DMS153 treated with DMSO at 0.1 percent for 48 hours (cell line): Measurements from ENCODE around the gene KCNQ1OT1.

Experiments
- DNase-seq: peaks from one replicate; lab custom pipeline; 2025; ENCODE audit not compliant: unreplicated experiment; lab: John Stamatoyannopoulos, UW

Gene KCNQ1OT1

GRCh38 chr11:2561696-2562581 lies 137.9 kb downstream of the KCNQ1OT1 start:
- DNase-seq = no peak

DNA sequence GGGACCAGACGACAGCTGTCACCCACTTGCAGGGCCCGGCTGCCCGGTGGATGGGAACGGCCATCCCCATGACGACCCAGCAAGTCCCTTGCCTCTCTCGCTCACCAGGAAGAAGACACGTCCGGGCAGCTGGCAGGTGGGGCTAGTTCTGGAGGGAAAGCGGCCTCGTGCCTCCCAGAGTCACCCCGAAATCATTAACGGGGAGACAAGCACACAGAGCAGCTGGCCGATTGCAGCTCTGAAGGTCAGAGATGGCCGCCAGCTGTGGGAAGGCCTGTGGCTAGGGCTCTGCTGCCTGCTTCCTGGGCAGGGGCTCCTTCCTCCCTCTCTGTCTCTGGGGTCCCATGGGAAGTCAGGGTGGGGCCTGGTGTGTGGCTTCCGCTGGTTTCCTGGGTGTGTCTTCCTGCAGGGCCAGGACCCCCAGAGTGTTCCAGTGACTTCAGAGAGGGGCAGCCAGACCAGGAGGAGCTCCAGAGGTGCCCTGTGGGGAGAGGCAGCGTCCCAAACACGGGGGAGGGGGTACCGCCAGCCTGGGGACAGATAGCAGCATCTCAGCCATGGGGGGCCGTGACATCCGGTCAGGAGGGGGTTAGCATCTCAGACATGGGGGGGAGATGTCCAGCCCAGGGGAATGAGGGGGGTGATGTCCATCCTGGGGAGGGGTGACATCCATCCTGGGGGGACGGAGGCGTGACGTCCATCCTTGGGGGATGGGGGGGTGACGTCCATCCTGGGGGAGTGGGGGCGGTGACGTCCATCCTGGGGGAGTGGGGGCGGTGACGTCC lies 140.1 kb downstream of the KCNQ1OT1 start:
- no peak for DNase-seq

DNA sequence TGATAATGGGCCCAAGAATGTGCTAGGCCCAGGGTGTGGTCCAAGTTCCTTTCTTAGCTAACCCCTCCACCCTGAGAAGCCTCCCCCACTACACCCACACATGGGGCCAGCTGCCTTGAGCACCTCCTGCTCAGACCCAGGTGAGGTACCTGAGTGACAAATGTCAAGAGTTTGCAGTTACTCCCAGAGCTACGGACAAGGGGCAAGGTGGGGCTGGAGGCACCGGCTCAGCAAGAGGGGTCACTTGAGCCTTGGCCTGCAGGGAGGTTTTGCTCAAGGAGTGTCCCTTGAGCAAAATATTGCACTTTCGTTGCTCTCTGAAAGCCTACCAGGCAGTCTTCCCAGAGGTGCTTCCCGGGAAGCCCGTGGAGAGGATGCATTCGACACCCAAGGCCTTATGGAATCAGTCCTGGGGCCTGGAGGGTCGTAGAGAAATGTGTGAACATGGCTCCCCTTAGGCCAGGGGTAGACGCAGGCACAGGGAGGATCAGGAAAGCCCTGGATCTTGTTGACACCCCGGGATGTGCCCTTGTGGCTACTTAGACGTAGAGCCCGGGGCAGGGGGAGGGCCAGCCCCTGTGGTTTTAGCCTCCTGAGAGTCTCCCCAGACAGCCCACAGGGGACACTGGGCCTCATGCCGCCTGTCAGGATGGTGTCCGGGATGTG lies 140.8 kb downstream of the KCNQ1OT1 start:
- no peak for DNase-seq

- DNase-seq = no peak
These were observed 141.4 kb downstream of the KCNQ1OT1 start for GRCh38 chr11:2558397-2558796.
